ENCODE results near the gene SMIM41.

Gene SMIM41

DNA sequence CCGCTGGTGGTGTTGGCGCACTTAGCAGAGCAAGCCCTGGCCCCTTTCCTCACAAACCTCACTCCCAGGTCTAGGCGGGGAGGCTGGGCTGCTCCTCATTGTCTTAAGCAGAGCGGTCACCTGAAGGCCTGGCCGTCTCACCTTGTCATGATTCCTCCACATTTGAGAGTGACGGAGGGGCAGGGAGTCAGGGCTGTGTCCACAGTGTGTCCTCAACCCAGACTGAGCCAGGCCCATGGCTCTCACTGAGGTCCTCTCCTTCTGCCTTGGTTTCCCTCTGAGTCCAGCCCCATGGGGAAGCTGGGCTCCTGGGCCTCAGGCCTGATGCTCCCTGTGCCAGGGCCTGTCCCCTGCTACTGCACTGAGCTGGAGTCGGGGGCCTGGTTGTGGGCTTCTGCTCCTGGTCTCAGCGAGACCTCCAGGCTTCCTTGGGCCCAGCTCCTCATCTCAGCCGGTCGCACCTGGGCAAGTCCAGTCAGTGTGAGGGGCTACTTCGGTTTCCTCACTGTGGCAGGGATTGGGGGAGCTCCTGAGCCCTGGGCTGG is 67.4 kb downstream of the SMIM41 start:
- TF ChIP-seq EZH2 (optimal IDR thresholded peaks at IDR 0.05; ENCODE audit: low read depth, low read length) = no peak
- no peak for TF ChIP-seq EZH2phosphoT487 (IDR thresholded peaks at IDR 0.05; ENCODE audit: low read length)
- TF ChIP-seq, protein P1, sequence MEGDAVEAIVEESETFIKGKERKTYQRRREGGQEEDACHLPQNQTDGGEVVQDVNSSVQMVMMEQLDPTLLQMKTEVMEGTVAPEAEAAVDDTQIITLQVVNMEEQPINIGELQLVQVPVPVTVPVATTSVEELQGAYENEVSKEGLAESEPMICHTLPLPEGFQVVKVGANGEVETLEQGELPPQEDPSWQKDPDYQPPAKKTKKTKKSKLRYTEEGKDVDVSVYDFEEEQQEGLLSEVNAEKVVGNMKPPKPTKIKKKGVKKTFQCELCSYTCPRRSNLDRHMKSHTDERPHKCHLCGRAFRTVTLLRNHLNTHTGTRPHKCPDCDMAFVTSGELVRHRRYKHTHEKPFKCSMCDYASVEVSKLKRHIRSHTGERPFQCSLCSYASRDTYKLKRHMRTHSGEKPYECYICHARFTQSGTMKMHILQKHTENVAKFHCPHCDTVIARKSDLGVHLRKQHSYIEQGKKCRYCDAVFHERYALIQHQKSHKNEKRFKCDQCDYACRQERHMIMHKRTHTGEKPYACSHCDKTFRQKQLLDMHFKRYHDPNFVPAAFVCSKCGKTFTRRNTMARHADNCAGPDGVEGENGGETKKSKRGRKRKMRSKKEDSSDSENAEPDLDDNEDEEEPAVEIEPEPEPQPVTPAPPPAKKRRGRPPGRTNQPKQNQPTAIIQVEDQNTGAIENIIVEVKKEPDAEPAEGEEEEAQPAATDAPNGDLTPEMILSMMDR (IDR thresholded peaks at IDR 0.05; ENCODE audit: low read length) = no peak
- no peaks in the 10 kb centered on the region for H3K9me2 ChIP-seq (replicated peaks; ENCODE audit: insufficient read depth, low read length)
- no peak overlapping the region for H3K27ac ChIP-seq (ENCODE audit: low read length)
- peaks cover 11% of the 10 kb centered on the region; the same call in 1 of the 2 replicates for H3K27me3 ChIP-seq (replicated peaks; ENCODE audit: insufficient read depth, low read length)
- no peaks in the 10 kb centered on the region for H3K79me2 ChIP-seq (ENCODE audit: low read length)
- H2AFZ ChIP-seq (ENCODE audit: low read length) = no peak overlapping the region
- H4K20me1 ChIP-seq (ENCODE audit: insufficient read depth, low read length) = no peaks in the 10 kb centered on the region
- no peak overlapping the region for H3K4me3 ChIP-seq (ENCODE audit: low read length)
- H3K4me2 ChIP-seq (ENCODE audit: low read depth, low read length) = no peak overlapping the region
- H3K9ac ChIP-seq (ENCODE audit: low read length) = no peak overlapping the region
- no peaks in the 10 kb centered on the region for H3K36me3 ChIP-seq (replicated peaks; ENCODE audit: insufficient read depth, low read length)
- no peak for DNase-seq
- no peaks in the 10 kb centered on the region for H3F3A ChIP-seq (ENCODE audit: insufficient read depth, low read length)
- H3K4me1 ChIP-seq (ENCODE audit: low read length) = no peaks in the 10 kb centered on the region
- no peaks in the 10 kb centered on the region for H3K9me3 ChIP-seq (replicated peaks; ENCODE audit: insufficient read depth, low read length)

DNA sequence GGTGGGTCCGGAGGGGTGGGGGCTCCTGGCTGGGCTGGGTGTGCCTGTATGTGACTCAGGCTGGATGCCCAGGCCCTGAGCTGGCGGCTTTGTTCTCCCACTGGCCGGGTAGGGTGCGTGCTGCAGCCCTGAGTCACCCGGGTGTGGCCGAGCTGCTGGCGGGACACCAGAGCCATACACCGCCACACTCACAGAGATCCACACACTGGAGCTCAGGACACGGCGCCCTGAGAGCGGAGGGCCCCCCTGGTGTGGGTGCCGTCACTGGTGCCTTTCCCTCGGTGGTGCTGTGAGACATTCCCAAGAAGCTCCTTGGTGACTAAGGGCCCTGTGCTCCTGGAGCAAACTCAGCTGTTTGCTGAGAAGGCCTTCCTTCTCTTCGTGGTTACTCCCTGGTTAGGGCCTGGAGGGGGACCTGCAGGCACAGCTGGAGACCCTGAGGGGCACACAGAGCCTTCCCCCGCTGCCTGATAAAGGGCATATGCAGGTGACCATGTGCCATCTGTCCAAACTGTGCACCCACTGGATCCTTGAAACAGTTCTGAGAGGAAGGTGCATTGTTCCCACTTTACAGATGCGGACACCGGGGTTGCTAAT is 68.0 kb downstream of the SMIM41 start:
- Histone ChIP-seq H3K27me3 (replicated peaks; ENCODE audit: insufficient read depth, low read length) (peaks cover 6% of the 10 kb centered on the region; the same call in 1 of the 2 replicates), H3K4me3 (ENCODE audit: low read length) (no peak overlapping the region), H3K4me2 (ENCODE audit: low read depth, low read length) (no peak overlapping the region), H4K20me1 (ENCODE audit: insufficient read depth, low read length) (no peaks in the 10 kb centered on the region), H3K4me1 (ENCODE audit: low read length) (no peaks in the 10 kb centered on the region), H3K9ac (ENCODE audit: low read length) (no peak overlapping the region), H3K27ac (ENCODE audit: low read length) (no peak overlapping the region), H3K9me3 (replicated peaks; ENCODE audit: insufficient read depth, low read length) (no peaks in the 10 kb centered on the region), H3K79me2 (ENCODE audit: low read length) (no peaks in the 10 kb centered on the region), H3K36me3 (replicated peaks; ENCODE audit: insufficient read depth, low read length) (no peaks in the 10 kb centered on the region), H3K9me2 (replicated peaks; ENCODE audit: insufficient read depth, low read length) (no peaks in the 10 kb centered on the region), H2AFZ (ENCODE audit: low read length) (no peak overlapping the region), H3F3A (ENCODE audit: insufficient read depth, low read length) (no peaks in the 10 kb centered on the region)
- TF ChIP-seq EZH2 (optimal IDR thresholded peaks at IDR 0.05; ENCODE audit: low read depth, low read length) (no peak), EZH2phosphoT487 (IDR thresholded peaks at IDR 0.05; ENCODE audit: low read length) (no peak)
- TF ChIP-seq, protein P1 (IDR thresholded peaks at IDR 0.05; ENCODE audit: low read length) = no peak
- DNase-seq = no peak

GRCh38 chr12:52147964-52148463 is 68.5 kb downstream of the SMIM41 start:
- Histone ChIP-seq H3K4me3 (ENCODE audit: low read length) (no peak overlapping the region), H3K4me2 (ENCODE audit: low read depth, low read length) (no peak overlapping the region), H4K20me1 (ENCODE audit: insufficient read depth, low read length) (no peaks in the 10 kb centered on the region), H3K9me2 (replicated peaks; ENCODE audit: insufficient read depth, low read length) (no peaks in the 10 kb centered on the region), H3K9me3 (replicated peaks; ENCODE audit: insufficient read depth, low read length) (no peaks in the 10 kb centered on the region), H3K36me3 (replicated peaks; ENCODE audit: insufficient read depth, low read length) (no peaks in the 10 kb centered on the region), H3K9ac (ENCODE audit: low read length) (no peak overlapping the region), H3K79me2 (ENCODE audit: low read length) (no peaks in the 10 kb centered on the region), H3K27me3 (replicated peaks; ENCODE audit: insufficient read depth, low read length) (peaks cover under 1% of the 10 kb centered on the region), H2AFZ (ENCODE audit: low read length) (no peak overlapping the region), H3K4me1 (ENCODE audit: low read length) (no peaks in the 10 kb centered on the region), H3K27ac (ENCODE audit: low read length) (no peak overlapping the region), H3F3A (ENCODE audit: insufficient read depth, low read length) (no peaks in the 10 kb centered on the region)
- DNase-seq = no peak
- TF ChIP-seq, protein P1 (IDR thresholded peaks at IDR 0.05; ENCODE audit: low read length) = no peak
- no peak for TF ChIP-seq EZH2 (optimal IDR thresholded peaks at IDR 0.05; ENCODE audit: low read depth, low read length)
- no peak for TF ChIP-seq EZH2phosphoT487 (IDR thresholded peaks at IDR 0.05; ENCODE audit: low read length)
